AG04449 (cell line): ENCODE measurements around the gene ATF4.
A peak's percentile ranks its signal among the peaks of the same experiment; 100 is the strongest.

Source experiments
- CTCF ChIA-PET: fragments of 350-600 bp; formaldehyde crosslinking; extraction: SDS; loops from one replicate; lab custom pipeline; 2021; ENCODE audit warnings: antibody characterized with exemption; lab: Yijun Ruan, JAX
- POLR2A ChIA-PET: fragments of 400-600, 350-600 bp; formaldehyde crosslinking; extraction: SDS; loops from one replicate; lab custom pipeline; 2020; ENCODE audit warnings: antibody characterized with exemption, inconsistent platforms; lab: Yijun Ruan, JAX
- DNase-seq: peaks from one replicate; pipeline ENCODE4 v3.0.0-alpha.2; 2010; ENCODE audit warnings: low read depth, low spot score
- H3K4me3 ChIP-seq: 2 replicates; pipeline ENCODE4 v1.5.1; 2011; ENCODE audit warnings: low read depth, mild to moderate bottlenecking, control low read depth, low read length
- TF ChIP-seq, protein P1 (sequence below): IDR thresholded peaks from one replicate; pipeline ENCODE4 v1.5.1; 2011; ENCODE audit warnings: mild to moderate bottlenecking, moderate library complexity, low read length, control low read depth, inconsistent platforms; ENCODE audit not compliant: insufficient read depth; ENCODE audit errors: missing control alignments

The ATF4 gene

DNA sequence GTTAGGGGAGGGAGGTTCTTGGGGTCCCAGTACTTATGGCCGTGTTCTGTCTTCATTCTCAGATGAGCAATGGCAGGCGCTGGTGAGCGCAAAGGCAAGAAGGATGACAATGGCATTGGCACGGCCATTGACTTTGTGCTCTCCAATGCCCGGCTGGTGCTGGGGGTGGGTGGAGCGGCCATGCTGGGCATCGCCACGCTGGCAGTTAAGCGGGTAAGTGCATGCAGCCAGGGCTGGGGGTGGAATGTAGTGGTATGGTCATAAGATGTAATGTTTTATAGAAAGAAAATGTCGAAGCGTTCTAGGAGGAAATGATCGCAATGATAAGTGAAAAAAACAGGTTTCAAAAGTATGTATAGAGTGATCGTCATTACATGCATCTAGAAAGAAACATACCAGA lies 9.1 kb upstream of the ATF4 start:
- no peak overlapping the region for H3K4me3 ChIP-seq
- CTCF ChIA-PET = interaction anchor here (1.2 to 10.6 kb wide), 4 partner anchors 10 to 18 kb away, joined by 3 to 172 read pairs (median 9); partner anchors contain the start of gene MIEF1
- POLR2A ChIA-PET = interaction anchor here (1.0 to 1.6 kb wide), 2 partner anchors 9 to 193 kb away, joined by 4 to 6 read pairs; no protein-coding TSS in a partner anchor
- TF ChIP-seq, protein P1, sequence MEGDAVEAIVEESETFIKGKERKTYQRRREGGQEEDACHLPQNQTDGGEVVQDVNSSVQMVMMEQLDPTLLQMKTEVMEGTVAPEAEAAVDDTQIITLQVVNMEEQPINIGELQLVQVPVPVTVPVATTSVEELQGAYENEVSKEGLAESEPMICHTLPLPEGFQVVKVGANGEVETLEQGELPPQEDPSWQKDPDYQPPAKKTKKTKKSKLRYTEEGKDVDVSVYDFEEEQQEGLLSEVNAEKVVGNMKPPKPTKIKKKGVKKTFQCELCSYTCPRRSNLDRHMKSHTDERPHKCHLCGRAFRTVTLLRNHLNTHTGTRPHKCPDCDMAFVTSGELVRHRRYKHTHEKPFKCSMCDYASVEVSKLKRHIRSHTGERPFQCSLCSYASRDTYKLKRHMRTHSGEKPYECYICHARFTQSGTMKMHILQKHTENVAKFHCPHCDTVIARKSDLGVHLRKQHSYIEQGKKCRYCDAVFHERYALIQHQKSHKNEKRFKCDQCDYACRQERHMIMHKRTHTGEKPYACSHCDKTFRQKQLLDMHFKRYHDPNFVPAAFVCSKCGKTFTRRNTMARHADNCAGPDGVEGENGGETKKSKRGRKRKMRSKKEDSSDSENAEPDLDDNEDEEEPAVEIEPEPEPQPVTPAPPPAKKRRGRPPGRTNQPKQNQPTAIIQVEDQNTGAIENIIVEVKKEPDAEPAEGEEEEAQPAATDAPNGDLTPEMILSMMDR = no peak
- no peak for DNase-seq

GRCh38 chr22:39512026-39512425 lies 8.3 kb upstream of the ATF4 start:
- ChIA-PET POLR2A (interaction anchor here (1.6 kb wide), 1 partner anchor 194 kb away, joined by 6 read pairs; no protein-coding TSS in a partner anchor), CTCF (interaction anchor here (1.2 to 10.6 kb wide), 5 partner anchors 11 to 168 kb away, joined by 3 to 172 read pairs (median 11); partner anchors contain the start of gene MIEF1)
- H3K4me3 ChIP-seq = no peak overlapping the region
- DNase-seq = no peak
- TF ChIP-seq, protein P1 = no peak

DNA sequence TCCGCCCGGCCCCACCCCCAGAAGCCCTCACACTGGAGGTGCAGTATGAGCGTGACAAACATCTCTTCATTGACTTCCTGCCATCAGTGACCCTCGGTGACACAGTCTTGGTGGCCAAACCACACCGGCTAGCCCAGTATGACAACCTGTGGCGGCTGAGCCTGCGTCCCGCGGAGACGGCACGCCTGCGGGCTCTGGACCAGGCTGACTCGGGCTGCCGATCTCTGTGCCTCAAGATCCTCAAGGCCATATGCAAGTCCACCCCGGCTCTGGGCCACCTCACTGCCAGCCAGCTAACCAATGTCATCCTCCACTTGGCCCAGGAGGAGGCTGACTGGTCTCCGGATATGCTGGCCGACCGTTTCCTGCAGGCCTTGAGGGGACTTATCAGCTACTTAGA lies 6.6 kb upstream of the ATF4 start:
- TF ChIP-seq, protein P1 = no peak
- DNase-seq = no peak
- ChIA-PET POLR2A (interaction anchor here (1.4 kb wide), 1 partner anchor 194 kb away, joined by 6 read pairs; no protein-coding TSS in a partner anchor), CTCF (interaction anchor here (0.5 to 10.6 kb wide), 21 partner anchors 9 to 949 kb away, joined by 3 to 172 read pairs (median 5); partner anchors contain the start of genes MIEF1, RPL3 and TAB1)
- H3K4me3 ChIP-seq = no peak overlapping the region

- TF ChIP-seq, protein P1 = peak; percentile 67
- no peak overlapping the region for H3K4me3 ChIP-seq
- no peak for DNase-seq
- CTCF ChIA-PET = interaction anchor here (0.6 to 10.6 kb wide), 29 partner anchors 9 to 948 kb away, joined by 3 to 172 read pairs (median 4); partner anchors contain the start of genes MIEF1, RPL3 and TAB1
- POLR2A ChIA-PET = interaction anchor here (1.4 kb wide), 1 partner anchor 195 kb away, joined by 6 read pairs; no protein-coding TSS in a partner anchor
Measured at GRCh38 chr22:39514373-39514973, 5.9 kb upstream of the ATF4 start.

GRCh38 chr22:39515266-39516050 lies 4.9 kb upstream of the ATF4 start:
- no peak overlapping the region for H3K4me3 ChIP-seq
- CTCF ChIA-PET = interaction anchor here (0.8 to 10.6 kb wide), 25 partner anchors 8 to 510 kb away, joined by 3 to 172 read pairs (median 4); partner anchors contain the start of genes MIEF1 and TAB1
- TF ChIP-seq, protein P1 = no peak
- no peak for DNase-seq
- POLR2A ChIA-PET = interaction anchor here (0.9 to 1.9 kb wide), 3 partner anchors 13 to 197 kb away, joined by 4 to 6 read pairs (median 4); partner anchors contain the start of gene MIEF1
